ENCODE measurements around the gene SP6.

DNA sequence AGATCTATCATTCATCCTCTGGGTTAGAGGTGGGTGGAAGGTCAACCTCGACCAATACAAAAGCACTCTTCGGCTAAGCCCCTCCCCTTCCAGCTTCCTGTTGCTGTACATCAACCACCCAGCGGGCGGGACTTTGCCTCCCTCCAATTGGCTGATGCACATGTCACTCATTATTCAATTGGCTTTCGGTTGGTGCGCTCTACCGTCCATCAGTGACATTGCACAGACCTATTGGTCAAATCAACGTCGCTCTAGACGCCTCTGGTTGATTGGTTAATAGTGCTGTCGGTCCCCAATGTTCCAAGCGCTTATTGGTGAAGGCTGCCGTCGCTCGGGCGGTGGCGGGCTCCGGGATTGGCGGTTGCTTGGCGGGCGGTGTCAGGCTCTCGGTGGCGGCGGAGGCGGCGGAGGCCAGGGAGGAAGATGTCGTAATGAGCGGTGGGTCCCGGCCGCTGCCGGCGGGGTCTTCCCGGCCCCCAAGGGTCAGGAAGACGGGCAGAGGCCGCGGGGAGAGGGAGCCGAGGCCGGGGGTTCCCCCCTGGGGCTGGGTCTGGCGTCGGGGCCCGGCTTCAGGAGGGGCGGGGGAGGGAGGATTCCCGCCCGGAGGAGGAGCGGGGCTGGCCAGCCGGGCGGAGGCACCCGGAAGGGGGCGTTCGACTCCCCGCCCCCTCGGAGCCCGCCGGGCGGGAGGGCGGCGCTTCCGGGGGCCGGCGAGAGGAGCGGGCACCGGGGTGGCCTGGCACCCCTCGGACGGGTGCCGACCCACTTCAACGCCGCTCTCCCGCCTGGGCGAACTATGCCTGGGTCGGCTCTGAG, 45.1 kb upstream of the SP6 start, which contains the start of gene SP2:
- TF ChIP-seq, protein P1, sequence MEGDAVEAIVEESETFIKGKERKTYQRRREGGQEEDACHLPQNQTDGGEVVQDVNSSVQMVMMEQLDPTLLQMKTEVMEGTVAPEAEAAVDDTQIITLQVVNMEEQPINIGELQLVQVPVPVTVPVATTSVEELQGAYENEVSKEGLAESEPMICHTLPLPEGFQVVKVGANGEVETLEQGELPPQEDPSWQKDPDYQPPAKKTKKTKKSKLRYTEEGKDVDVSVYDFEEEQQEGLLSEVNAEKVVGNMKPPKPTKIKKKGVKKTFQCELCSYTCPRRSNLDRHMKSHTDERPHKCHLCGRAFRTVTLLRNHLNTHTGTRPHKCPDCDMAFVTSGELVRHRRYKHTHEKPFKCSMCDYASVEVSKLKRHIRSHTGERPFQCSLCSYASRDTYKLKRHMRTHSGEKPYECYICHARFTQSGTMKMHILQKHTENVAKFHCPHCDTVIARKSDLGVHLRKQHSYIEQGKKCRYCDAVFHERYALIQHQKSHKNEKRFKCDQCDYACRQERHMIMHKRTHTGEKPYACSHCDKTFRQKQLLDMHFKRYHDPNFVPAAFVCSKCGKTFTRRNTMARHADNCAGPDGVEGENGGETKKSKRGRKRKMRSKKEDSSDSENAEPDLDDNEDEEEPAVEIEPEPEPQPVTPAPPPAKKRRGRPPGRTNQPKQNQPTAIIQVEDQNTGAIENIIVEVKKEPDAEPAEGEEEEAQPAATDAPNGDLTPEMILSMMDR (IDR thresholded peaks at IDR 0.05), result peak in 1 of 3 experiments; percentile 20
- TF ChIP-seq POLR2A (IDR thresholded peaks at IDR 0.05) (peak in 1 of 2 donors; percentile 78), POLR2AphosphoS5 (IDR thresholded peaks at IDR 0.05; ENCODE audit: insufficient read depth in 1 of 2, low read depth in 1 of 2) (peak; percentile 80 to 96)
